WTC11 (cell line): ENCODE results near the gene ADCY5. TPM values are rescaled to one million over a fixed set of nuclear protein-coding genes. Genes with fewer than 3 reads are reported as not detected.

Experiments used
- ATAC-seq: fragments of 200-7000 bp; cut with Tn5 transposase; 2 replicates; pipeline ENCODE4 v1.10.0; 2021; ENCODE audit warnings: mild to moderate bottlenecking, moderate library complexity
- CTCF ChIA-PET: fragments of 300-600 bp; sonication (Branson Sonifier 250); formaldehyde crosslinking; loops from one replicate; lab custom pipeline; 2021; ENCODE audit warnings: antibody characterized with exemption; lab: Charles Lee
- POLR2A ChIA-PET: fragments of 350-600 bp; sonication (Branson Sonifier 250); formaldehyde crosslinking; loops from one replicate; lab custom pipeline; 2021; ENCODE audit warnings: antibody characterized with exemption; lab: Charles Lee
- DNase-seq: peaks from one replicate; pipeline ENCODE4 v3.0.0; 2021; ENCODE audit warnings: low spot score
- H3K27ac Mint-ChIP-seq: 2 replicates; pipeline ENCODE4 v1.8.0; 2021; ENCODE audit warnings: mixed read lengths
- H3K27me3 Mint-ChIP-seq: 2 replicates; pipeline ENCODE4 v1.8.0; 2021; ENCODE audit warnings: low read depth, mild to moderate bottlenecking, moderate library complexity, mixed read lengths
- H3K36me3 Mint-ChIP-seq: 2 replicates; pipeline ENCODE4 v1.8.0; 2021; ENCODE audit warnings: mixed read lengths
- H3K4me1 Mint-ChIP-seq: 2 replicates; pipeline ENCODE4 v1.8.0; 2022; ENCODE audit warnings: mixed read lengths
- H3K4me3 Mint-ChIP-seq: 2 replicates; pipeline ENCODE4 v1.8.0; 2021; ENCODE audit warnings: mild to moderate bottlenecking, moderate library complexity, mixed read lengths
- H3K9me3 Mint-ChIP-seq: 2 replicates; pipeline ENCODE4 v1.8.0; 2021; ENCODE audit warnings: mixed read lengths
- AFF4 ChIP-seq: sonication (generic); formaldehyde crosslinking; IDR thresholded peaks from 2 replicates; pipeline ENCODE4 v1.8.1; 2023; ENCODE audit warnings: mild to moderate bottlenecking, missing genetic modification reagents, borderline replicate concordance
- AR ChIP-seq: fragments of 250-450 bp; sonication (Bioruptor Pico); IDR thresholded peaks from 2 replicates; pipeline ENCODE4 v1.9.0; 2021; ENCODE audit warnings: mild to moderate bottlenecking
- ATF1 ChIP-seq: sonication (generic); formaldehyde crosslinking; IDR thresholded peaks from 2 replicates; pipeline ENCODE4 v1.8.1; 2023; ENCODE audit warnings: mild to moderate bottlenecking, moderate library complexity, missing genetic modification reagents
- ATF3 ChIP-seq: sonication (generic); formaldehyde crosslinking; conservative IDR thresholded peaks from 2 replicates; pipeline ENCODE4 v1.8.1; 2022; ENCODE audit warnings: mild to moderate bottlenecking, missing genetic modification reagents
- EMX1 ChIP-seq: fragments of 250-450 bp; sonication (Bioruptor Pico); IDR thresholded peaks from 2 replicates; pipeline ENCODE4 v1.8.0; 2021; ENCODE audit warnings: mild to moderate bottlenecking
- ERG ChIP-seq: fragments of 250-450 bp; sonication (Bioruptor Pico); IDR thresholded peaks from 2 replicates; pipeline ENCODE4 v1.8.0; 2021; ENCODE audit warnings: mild to moderate bottlenecking
- FOXJ3 ChIP-seq: sonication (generic); formaldehyde crosslinking; IDR thresholded peaks from 2 replicates; pipeline ENCODE4 v1.9.0; 2021; ENCODE audit warnings: missing genetic modification reagents, mild to moderate bottlenecking, borderline replicate concordance
- GABPB1 ChIP-seq: sonication (generic); formaldehyde crosslinking; IDR thresholded peaks from 2 replicates; pipeline ENCODE4 v1.8.1; 2023; ENCODE audit warnings: mild to moderate bottlenecking, missing genetic modification reagents
- GTF2I ChIP-seq: fragments of 250-450 bp; sonication (Bioruptor Pico); conservative IDR thresholded peaks from 2 replicates; pipeline ENCODE4 v1.4.0; 2021; ENCODE audit warnings: mild to moderate bottlenecking
- HMGA2 ChIP-seq: fragments of 250-450 bp; sonication (Bioruptor Pico); IDR thresholded peaks from 2 replicates; pipeline ENCODE4 v1.4.0; 2021; ENCODE audit warnings: mild to moderate bottlenecking, moderate library complexity
- MXD4 ChIP-seq: fragments of 250-450 bp; sonication (Bioruptor Pico); IDR thresholded peaks from 2 replicates; pipeline ENCODE4 v1.8.0; 2021; ENCODE audit warnings: mild to moderate bottlenecking, moderate library complexity, borderline replicate concordance
- MYBL2 ChIP-seq: sonication (generic); formaldehyde crosslinking; IDR thresholded peaks from 2 replicates; pipeline ENCODE4 v1.8.1; 2023; ENCODE audit warnings: mild to moderate bottlenecking, moderate library complexity, missing genetic modification reagents
- NR2C2 ChIP-seq: sonication (generic); formaldehyde crosslinking; IDR thresholded peaks from 2 replicates; pipeline ENCODE4 v1.8.0; 2022; ENCODE audit warnings: mild to moderate bottlenecking, missing genetic modification reagents
- OVOL2 ChIP-seq: fragments of 250-450 bp; sonication (Bioruptor Pico); IDR thresholded peaks from 2 replicates; pipeline ENCODE4 v1.9.0; 2021; ENCODE audit warnings: mild to moderate bottlenecking, borderline replicate concordance
- SMAD3 ChIP-seq: sonication (generic); formaldehyde crosslinking; IDR thresholded peaks from 2 replicates; pipeline ENCODE4 v1.8.0; 2022; ENCODE audit warnings: missing genetic modification reagents, mild to moderate bottlenecking, borderline replicate concordance
- SOX15 ChIP-seq: fragments of 250-450 bp; sonication (Bioruptor Pico); IDR thresholded peaks from 2 replicates; pipeline ENCODE4 v1.9.0; 2021; ENCODE audit warnings: mild to moderate bottlenecking
- SP1 ChIP-seq: sonication (generic); formaldehyde crosslinking; conservative IDR thresholded peaks from 2 replicates; pipeline ENCODE4 v1.8.1; 2022; ENCODE audit warnings: missing genetic modification reagents
- TP53 ChIP-seq: sonication (generic); formaldehyde crosslinking; IDR thresholded peaks from 2 replicates; pipeline ENCODE4 v1.8.1; 2023; ENCODE audit warnings: mild to moderate bottlenecking, missing genetic modification reagents
- ZNF121 ChIP-seq: sonication (generic); formaldehyde crosslinking; IDR thresholded peaks from 2 replicates; pipeline ENCODE4 v1.8.0; 2023; ENCODE audit warnings: missing genetic modification reagents
- ZNF138 ChIP-seq: sonication (generic); formaldehyde crosslinking; conservative IDR thresholded peaks from 2 replicates; pipeline ENCODE4 v1.8.1; 2022; ENCODE audit warnings: mild to moderate bottlenecking, moderate library complexity, missing genetic modification reagents
- ZNF232 ChIP-seq: sonication (generic); formaldehyde crosslinking; IDR thresholded peaks from 2 replicates; pipeline ENCODE4 v1.8.0; 2022; ENCODE audit warnings: mild to moderate bottlenecking, missing genetic modification reagents
- ZNF416 ChIP-seq: fragments of 250-450 bp; sonication (Bioruptor Pico); IDR thresholded peaks from 2 replicates; pipeline ENCODE4 v1.9.0; 2021; ENCODE audit warnings: mild to moderate bottlenecking, inconsistent platforms
- ZNF425 ChIP-seq: fragments of 250-450 bp; sonication (Bioruptor Pico); conservative IDR thresholded peaks from 2 replicates; pipeline ENCODE4 v1.9.0; 2021; ENCODE audit warnings: mild to moderate bottlenecking
- total RNA-seq: library from RNA; stranded (reverse); gene quantifications from 3 replicates; pipeline ENCODE4 v1.2.3, GENCODE V29; 2021

ADCY5 gene
- total RNA-seq, 1 experiment from 2014 or later = 23.5 TPM

- H3K36me3 Mint-ChIP-seq = no peaks in the 10 kb centered on the region
- 0 out of 2 replicates have a peak, but pooled peaks cover 3% of the 10 kb centered on the region for H3K4me1 Mint-ChIP-seq
- no peaks in the 10 kb centered on the region; the same call in 1 of the 2 replicates for H3K27me3 Mint-ChIP-seq
- DNase-seq = no peak
- H3K9me3 Mint-ChIP-seq = no peaks in the 10 kb centered on the region
- TF ChIP-seq SMAD3 (no peak), NR2C2 (CRISPR knock-in tag) (no peak), ZNF425 (no peak), ZNF121 (CRISPR knock-in tag) (no peak), GTF2I (CRISPR knock-in tag) (no peak), EMX1 (CRISPR knock-in tag) (no peak), GABPB1 (no peak), ERG (CRISPR knock-in tag) (no peak), MYBL2 (CRISPR knock-in tag) (no peak), ZNF416 (no peak), TP53 (CRISPR knock-in tag) (no peak), AR (no peak), ZNF232 (CRISPR knock-in tag) (no peak), ZNF138 (no peak)
- POLR2A ChIA-PET = no interaction called here
- CTCF ChIA-PET = interaction anchor here (0.7 to 1.1 kb wide), 2 partner anchors 14 to 28 kb away, joined by 3 to 11 read pairs; partner anchors contain the start of gene ADCY5
- no peak overlapping the region for H3K4me3 Mint-ChIP-seq
- no peak overlapping the region for H3K27ac Mint-ChIP-seq
- no peak for ATAC-seq
These were observed 26.9 kb upstream of the ADCY5 start for GRCh38 chr3:123475786-123476185.

GRCh38 chr3:123471106-123471505 is 22.2 kb upstream of the ADCY5 start:
- ATAC-seq = no peak
- ChIA-PET CTCF (interaction anchor here (1.0 to 1.4 kb wide), 2 partner anchors 11 to 20 kb away, joined by 3 read pairs; no protein-coding TSS in a partner anchor), POLR2A (no interaction called here)
- H3K27ac Mint-ChIP-seq = no peak overlapping the region
- H3K27me3 Mint-ChIP-seq = no peaks in the 10 kb centered on the region; the same call in 1 of the 2 replicates
- no peak overlapping the region for H3K4me3 Mint-ChIP-seq
- DNase-seq = no peak
- H3K4me1 Mint-ChIP-seq = 0 out of 2 replicates have a peak, but pooled peaks cover 3% of the 10 kb centered on the region
- H3K36me3 Mint-ChIP-seq = no peaks in the 10 kb centered on the region
- no peaks in the 10 kb centered on the region for H3K9me3 Mint-ChIP-seq
- TF ChIP-seq SOX15 = no peak
- no peak for TF ChIP-seq SP1 (CRISPR knock-in tag)
- TF ChIP-seq AFF4 (CRISPR knock-in tag) = no peak
- no peak for TF ChIP-seq HMGA2
- no peak for TF ChIP-seq MXD4
- TF ChIP-seq ATF1 (CRISPR knock-in tag) = no peak
- no peak for TF ChIP-seq OVOL2
- no peak for TF ChIP-seq FOXJ3 (CRISPR knock-in tag)
- TF ChIP-seq ATF3 (CRISPR knock-in tag) = no peak
